Hepatic stellate cell (primary cell): ENCODE measurements around the gene DNAH2.

ENCODE experiments used
- DNase-seq: peaks from one replicate; pipeline ENCODE4 v3.0.0; 2011; ENCODE audit warnings: low spot score

Gene DNAH2, protein sequence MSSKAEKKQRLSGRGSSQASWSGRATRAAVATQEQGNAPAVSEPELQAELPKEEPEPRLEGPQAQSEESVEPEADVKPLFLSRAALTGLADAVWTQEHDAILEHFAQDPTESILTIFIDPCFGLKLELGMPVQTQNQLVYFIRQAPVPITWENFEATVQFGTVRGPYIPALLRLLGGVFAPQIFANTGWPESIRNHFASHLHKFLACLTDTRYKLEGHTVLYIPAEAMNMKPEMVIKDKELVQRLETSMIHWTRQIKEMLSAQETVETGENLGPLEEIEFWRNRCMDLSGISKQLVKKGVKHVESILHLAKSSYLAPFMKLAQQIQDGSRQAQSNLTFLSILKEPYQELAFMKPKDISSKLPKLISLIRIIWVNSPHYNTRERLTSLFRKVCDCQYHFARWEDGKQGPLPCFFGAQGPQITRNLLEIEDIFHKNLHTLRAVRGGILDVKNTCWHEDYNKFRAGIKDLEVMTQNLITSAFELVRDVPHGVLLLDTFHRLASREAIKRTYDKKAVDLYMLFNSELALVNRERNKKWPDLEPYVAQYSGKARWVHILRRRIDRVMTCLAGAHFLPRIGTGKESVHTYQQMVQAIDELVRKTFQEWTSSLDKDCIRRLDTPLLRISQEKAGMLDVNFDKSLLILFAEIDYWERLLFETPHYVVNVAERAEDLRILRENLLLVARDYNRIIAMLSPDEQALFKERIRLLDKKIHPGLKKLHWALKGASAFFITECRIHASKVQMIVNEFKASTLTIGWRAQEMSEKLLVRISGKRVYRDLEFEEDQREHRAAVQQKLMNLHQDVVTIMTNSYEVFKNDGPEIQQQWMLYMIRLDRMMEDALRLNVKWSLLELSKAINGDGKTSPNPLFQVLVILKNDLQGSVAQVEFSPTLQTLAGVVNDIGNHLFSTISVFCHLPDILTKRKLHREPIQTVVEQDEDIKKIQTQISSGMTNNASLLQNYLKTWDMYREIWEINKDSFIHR (N-terminal part only)

DNA sequence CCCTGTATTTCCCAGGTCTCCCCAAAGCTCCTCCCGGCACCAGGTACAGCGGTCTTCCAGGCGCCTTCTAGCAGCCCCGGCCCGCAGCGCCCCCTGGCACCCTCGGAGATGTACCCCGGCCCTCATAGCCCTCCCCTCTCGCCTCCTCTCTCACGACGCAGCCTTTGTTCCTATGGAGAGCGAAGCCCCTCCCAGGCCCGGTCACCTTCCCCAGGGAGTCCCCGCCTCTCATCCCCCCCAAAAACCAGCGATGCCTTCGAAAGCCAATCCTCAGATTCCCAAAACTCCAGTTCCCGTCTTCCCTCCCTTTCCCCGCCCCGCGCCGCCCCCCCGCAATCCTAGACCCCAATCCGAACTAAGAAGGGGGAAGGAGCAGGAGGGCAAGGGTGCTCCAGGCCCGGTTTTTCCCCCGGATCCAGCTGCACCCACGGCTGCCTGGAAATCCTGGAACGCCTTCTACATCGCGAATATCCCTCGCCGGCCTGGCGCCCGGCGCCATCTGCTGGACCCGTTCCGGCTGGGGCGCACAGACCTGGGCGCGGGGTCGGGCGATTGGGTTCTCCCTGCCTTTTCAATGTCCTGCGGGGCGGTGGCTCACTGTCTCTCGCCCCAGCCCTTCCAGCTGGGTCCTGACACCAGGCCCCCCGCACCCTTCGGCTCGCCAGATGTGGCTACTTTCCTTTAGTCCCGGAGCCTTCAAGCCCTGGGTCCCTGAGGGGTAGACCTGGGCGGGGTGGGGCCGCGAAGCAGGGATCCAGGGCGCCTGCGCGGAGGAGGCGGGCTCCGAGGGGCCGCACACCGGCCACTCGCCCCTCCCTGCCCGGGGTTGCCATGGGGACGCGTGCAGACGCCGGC lies at the start of gene DNAH2:
Gene DNAH2, plus strand, starts transcription at position 844 of the 855 bp plus-strand sequence. CDS start 1,991 bp downstream, outside the sequence.
- DNase-seq, result peak; percentile 90

DNA sequence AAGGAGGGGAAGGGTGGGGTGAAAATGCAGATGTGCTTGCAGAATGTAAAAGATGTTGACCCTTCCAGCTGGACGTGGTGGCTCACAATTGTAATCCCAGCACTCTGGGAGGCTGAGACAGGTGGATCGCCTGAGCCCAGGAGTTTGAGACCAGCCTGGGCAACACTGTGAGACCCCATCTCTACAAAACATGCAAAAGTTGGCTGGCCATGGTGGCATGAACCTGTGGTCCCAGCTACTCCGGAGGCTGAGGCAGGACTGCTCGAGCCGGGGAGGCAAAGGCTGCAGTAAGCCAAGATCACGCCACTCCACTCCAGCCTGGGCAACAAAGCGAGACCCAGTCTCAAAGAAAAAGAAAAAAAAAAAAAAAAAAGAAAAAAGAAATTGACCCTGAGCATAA lies 49.1 kb upstream of the DNAH2 start:
- no peak for DNase-seq

GRCh38 chr17:7673239-7673638 lies 44.3 kb upstream of the DNAH2 start:
- no peak for DNase-seq

DNA sequence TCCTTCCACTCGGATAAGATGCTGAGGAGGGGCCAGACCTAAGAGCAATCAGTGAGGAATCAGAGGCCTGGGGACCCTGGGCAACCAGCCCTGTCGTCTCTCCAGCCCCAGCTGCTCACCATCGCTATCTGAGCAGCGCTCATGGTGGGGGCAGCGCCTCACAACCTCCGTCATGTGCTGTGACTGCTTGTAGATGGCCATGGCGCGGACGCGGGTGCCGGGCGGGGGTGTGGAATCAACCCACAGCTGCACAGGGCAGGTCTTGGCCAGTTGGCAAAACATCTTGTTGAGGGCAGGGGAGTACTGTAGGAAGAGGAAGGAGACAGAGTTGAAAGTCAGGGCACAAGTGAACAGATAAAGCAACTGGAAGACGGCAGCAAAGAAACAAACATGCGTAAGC lies 42.6 kb upstream of the DNAH2 start:
- DNase-seq, result no peak

GRCh38 chr17:7676533-7676932 lies 41.0 kb upstream of the DNAH2 start:
- DNase-seq, result no peak

DNA sequence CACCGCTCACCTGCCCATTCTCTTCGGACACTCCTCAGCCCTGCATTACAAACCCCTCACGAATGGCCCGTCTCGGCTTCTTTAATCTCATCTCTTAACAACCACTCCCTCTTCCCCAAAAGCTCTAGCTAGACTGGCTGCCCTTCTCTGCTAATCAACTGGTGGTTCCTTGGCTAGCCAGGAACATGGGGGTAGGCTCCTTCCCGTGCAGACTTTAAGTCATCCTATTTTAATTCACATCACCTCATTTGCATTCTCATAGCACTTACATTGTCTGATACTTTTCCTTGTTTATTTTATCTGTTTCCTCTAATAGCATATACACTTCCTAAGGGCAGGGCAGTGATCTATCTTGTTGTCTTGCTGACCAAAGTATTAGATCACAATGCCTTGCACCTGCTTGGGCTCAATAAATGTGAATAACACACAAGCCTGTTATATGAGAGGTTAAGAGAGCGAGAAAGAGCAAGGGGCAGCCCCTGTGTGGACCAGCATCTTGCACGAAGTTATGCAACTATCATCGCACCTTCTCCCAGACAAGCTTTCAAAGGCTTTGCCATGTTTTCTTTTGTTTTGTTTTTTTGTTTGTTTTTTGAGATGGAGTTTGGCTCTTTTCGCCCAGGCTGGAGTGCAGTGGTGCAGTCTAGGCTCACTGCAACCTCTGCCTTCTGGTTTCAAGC lies 40.0 kb upstream of the DNAH2 start:
- DNase-seq, result no peak

DNA sequence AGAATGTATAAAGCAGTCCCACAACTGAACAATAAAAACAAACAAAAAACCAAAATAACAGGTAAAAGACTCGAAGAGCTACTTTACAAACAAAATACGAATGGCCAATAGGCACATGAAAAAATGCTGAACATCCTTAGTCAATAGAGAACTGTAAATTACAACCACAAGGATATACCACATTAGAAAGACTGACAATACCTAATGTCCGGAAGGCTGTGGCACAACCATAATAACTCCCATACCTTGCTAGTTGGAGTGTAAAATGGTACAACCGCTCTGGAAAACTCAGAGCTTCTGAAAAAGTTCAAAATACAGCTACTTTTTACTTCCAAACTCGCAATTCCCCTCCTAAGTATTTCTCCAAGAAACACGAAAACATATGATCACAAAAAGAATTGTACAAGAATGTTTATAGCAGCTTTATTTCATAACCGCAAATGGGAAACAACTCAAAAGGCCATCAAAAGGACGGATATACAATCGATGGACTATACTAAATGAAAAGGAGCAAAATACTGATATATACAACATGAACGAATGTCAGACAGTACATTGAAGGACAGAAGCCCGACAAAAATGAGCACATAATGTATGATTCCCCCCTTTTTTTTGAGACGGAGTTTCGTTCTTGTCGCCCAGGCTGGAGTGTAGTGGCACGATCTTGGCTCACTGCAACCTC lies 32.6 kb upstream of the DNAH2 start:
- no peak for DNase-seq

DNA sequence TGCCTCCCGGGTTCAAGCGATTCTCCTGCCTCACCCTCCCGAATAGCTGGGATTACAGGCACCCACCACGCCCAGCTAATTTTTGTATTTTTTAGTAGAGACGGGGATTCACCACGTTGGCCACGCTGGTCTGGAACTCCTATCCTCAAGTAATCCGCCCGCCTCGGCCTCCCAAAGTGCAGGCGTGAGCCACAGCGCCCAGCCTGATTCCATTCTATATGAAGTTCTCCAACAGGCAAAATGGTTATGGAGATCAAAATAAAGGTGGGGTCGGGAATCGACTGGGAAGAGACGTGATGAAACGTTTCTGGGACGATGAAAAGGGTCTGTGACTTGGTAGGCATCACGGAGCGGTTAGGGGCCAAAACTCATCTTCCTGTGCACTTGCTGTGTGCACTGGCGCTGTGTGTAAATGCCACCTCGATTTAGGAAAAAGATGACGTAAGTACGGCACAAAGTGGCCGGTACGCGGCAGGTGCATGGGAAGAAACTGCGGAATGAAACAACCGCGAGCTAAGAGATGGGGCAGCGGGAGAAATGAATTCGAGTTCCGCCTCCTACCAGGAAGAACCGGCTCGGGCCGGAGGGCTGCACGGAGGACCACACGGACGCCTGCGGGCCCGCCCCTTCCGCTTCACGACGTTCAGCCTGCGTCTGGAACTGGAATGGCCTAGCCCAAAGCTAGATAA lies 31.9 kb upstream of the DNAH2 start:
- peak; percentile 91 for DNase-seq

- peak; percentile 76 for DNase-seq
Measured at GRCh38 chr17:7686222-7687071, 31.1 kb upstream of the DNAH2 start.

DNA sequence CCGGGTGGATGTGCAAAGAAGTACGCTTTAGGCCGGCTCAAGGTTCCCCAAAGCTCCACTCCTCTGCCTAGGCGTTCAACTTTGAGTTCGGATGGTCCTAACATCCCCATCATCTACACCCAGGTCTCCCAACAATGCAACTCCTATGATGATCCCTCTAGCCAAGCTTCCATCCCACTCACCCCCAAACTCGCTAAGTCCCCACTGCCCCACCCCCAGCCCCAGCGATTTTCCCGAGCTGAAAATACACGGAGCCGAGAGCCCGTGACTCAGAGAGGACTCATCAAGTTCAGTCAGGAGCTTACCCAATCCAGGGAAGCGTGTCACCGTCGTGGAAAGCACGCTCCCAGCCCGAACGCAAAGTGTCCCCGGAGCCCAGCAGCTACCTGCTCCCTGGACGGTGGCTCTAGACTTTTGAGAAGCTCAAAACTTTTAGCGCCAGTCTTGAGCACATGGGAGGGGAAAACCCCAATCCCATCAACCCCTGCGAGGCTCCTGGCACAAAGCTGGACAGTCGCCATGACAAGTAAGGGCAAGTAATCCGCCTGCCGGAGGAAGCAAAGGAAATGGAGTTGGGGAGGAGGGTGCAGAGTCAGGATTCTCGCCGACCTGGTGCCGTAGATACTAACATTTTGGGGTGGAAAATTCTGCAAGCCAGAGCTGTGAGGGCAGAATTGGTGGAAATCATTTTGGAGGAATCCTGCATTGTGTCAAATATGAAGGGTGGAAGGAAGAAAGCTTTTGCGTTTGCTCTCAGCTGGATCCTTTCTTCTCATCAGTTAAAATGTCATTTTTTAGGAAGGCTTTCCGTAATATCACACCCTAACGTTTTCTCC lies 30.3 kb upstream of the DNAH2 start, which contains the start of gene TP53:
Gene TP53, minus strand, starts transcription at position 419 of the 836 bp plus-strand sequence. CDS start 10,896 bp downstream, outside the sequence.
- peak; percentile 79 for DNase-seq

GRCh38 chr17:7687908-7688807 lies 29.4 kb upstream of the DNAH2 start, which contains the start of gene WRAP53:
Gene WRAP53 (plus strand): TSS chr17:7688477. CDS start chr17:7688649, 172 bp downstream.
- DNase-seq, result peak; percentile 96

GRCh38 chr17:7688808-7689316 lies 28.7 kb upstream of the DNAH2 start:
- DNase-seq, result no peak

- no peak for DNase-seq
Measured at GRCh38 chr17:7695586-7695985, 22.0 kb upstream of the DNAH2 start.

DNA sequence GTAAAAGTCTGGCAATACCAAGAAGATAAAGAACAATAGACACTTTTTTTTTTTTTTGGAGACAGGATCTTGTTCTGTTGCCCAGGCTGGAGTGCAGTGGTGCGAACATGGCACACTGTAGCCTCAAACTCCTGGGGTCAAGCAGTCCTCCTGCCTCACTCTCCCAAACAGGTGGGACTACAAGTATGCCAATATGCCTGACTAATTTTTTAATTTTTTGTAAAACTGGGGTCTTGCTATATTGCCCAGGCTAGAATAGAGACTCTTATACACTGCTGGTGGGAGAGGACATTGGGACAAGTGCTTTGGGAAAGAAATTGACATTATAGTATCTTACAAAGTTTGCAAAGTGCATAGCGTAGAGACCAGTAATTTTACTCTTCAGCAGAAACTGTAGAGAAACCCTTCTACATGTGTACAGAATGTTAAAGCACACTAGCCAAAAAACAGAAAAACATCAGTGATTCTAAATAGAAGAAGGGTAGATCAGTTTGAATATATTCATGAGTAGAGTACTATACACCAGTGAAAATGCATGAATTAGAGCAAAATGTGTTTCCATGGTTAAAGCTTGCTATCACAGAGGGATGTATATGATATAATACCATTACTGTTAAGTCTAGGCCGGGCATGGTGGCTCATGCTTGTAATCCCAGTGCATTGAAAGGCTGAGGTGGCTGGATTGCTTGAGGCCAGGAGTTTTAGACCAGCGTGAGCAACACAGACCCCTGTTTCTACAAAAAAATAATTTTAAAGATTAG lies 19.5 kb upstream of the DNAH2 start:
- no peak for DNase-seq

DNA sequence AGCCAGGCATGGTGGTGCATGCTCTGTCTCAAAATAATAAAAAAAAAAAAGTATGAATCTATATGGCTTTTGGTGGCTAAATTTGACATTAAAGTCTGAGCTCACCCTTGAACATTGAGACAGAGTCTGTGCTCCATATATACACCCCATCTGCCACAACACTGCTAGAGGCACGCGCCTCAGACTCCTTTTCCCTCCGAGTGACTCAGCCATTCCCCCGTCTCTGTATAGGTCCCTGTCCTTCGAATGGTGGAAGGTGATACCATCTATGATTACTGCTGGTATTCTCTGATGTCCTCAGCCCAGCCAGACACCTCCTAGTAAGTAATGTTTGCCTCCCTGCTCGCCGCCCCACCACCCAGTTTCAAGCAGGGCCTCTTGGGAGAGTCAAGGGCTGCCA lies 17.0 kb upstream of the DNAH2 start:
- DNase-seq, result no peak

GRCh38 chr17:7701681-7702080 lies 15.9 kb upstream of the DNAH2 start:
- no peak for DNase-seq
